SK-N-SH treated with all-trans-retinoic acid at 6 μM for 48 hours (cell line): Measurements from ENCODE around the gene KLHL15.

Source experiments
- ATAC-seq: fragments of 200-7000 bp; cut with Tn5 transposase; 3 replicates; pipeline ENCODE4 v1.9.1; 2020; ENCODE audit warnings: mild to moderate bottlenecking, moderate library complexity
- ARNTL ChIP-seq: fragments of 450-650 bp; formaldehyde crosslinking; IDR thresholded peaks from 2 replicates; pipeline ENCODE4 v1.5.0; 2020; ENCODE audit warnings: low read depth, mild to moderate bottlenecking, moderate library complexity, borderline replicate concordance
- BACH2 ChIP-seq: fragments of 250-450 bp; sonication (Bioruptor Pico); IDR thresholded peaks from 2 replicates; pipeline ENCODE4 v1.9.0; 2021; ENCODE audit warnings: mild to moderate bottlenecking, borderline replicate concordance
- CSDC2 ChIP-seq: fragments of 250-450 bp; sonication (Bioruptor Pico); IDR thresholded peaks from 2 replicates; pipeline ENCODE4 v1.5.0; 2020; ENCODE audit warnings: mild to moderate bottlenecking, moderate library complexity
- ESRRG ChIP-seq: fragments of 250-450 bp; sonication (Bioruptor Pico); IDR thresholded peaks from 2 replicates; pipeline ENCODE4 v1.6.1; 2021; ENCODE audit warnings: mild to moderate bottlenecking
- GLIS3 ChIP-seq: fragments of 250-450 bp; sonication (Bioruptor Pico); IDR thresholded peaks from 2 replicates; pipeline ENCODE4 v1.5.0; 2020; ENCODE audit warnings: mild to moderate bottlenecking, moderate library complexity
- ISL1 ChIP-seq: fragments of 250-450 bp; sonication (Bioruptor Pico); IDR thresholded peaks from 2 replicates; pipeline ENCODE4 v2.1.2; 2022; ENCODE audit warnings: mild to moderate bottlenecking, moderate library complexity
- OSR1 ChIP-seq: fragments of 250-450 bp; sonication (Bioruptor Pico); IDR thresholded peaks from 2 replicates; pipeline ENCODE4 v1.8.0; 2022; ENCODE audit warnings: moderate library complexity, mild to moderate bottlenecking, inconsistent platforms
- PPARA ChIP-seq: fragments of 250-450 bp; sonication (Bioruptor Pico); IDR thresholded peaks from 2 replicates; pipeline ENCODE4 v1.5.0; 2020; ENCODE audit warnings: mild to moderate bottlenecking, borderline replicate concordance
- RARB ChIP-seq: fragments of 250-450 bp; sonication (Bioruptor Pico); IDR thresholded peaks from 2 replicates; pipeline ENCODE4 v1.8.0; 2021; ENCODE audit warnings: mild to moderate bottlenecking, moderate library complexity
- SNAI2 ChIP-seq: fragments of 250-450 bp; sonication (Bioruptor Pico); IDR thresholded peaks from 2 replicates; pipeline ENCODE4 v1.5.0; 2020; ENCODE audit warnings: mild to moderate bottlenecking, moderate library complexity
- TCF4 ChIP-seq: fragments of 250-450 bp; sonication (Bioruptor Pico); IDR thresholded peaks from 2 replicates; pipeline ENCODE4 v1.8.0; 2021; ENCODE audit warnings: mild to moderate bottlenecking, moderate library complexity, borderline replicate concordance
- ZC3H10 ChIP-seq: fragments of 250-450 bp; sonication (Bioruptor Pico); IDR thresholded peaks from 2 replicates; pipeline ENCODE4 v1.5.1; 2021; ENCODE audit warnings: mild to moderate bottlenecking, moderate library complexity
- ZFP3 ChIP-seq: fragments of 250-450 bp; sonication (Bioruptor Pico); IDR thresholded peaks from 2 replicates; pipeline ENCODE4 v1.5.0; 2020; ENCODE audit warnings: mild to moderate bottlenecking, moderate library complexity
- ZFP30 ChIP-seq: fragments of 450-650 bp; formaldehyde crosslinking; IDR thresholded peaks from 2 replicates; pipeline ENCODE4 v1.5.0; 2022; ENCODE audit warnings: mild to moderate bottlenecking, moderate library complexity
- ZNF565 ChIP-seq: fragments of 450-650 bp; formaldehyde crosslinking; conservative IDR thresholded peaks from 2 replicates; pipeline ENCODE4 v1.5.0; 2020; ENCODE audit warnings: low read depth, mild to moderate bottlenecking, moderate library complexity
- ZNF8 ChIP-seq: fragments of 450-650 bp; formaldehyde crosslinking; IDR thresholded peaks from 2 replicates; pipeline ENCODE4 v1.5.0; 2020; ENCODE audit warnings: mild to moderate bottlenecking, moderate library complexity
- TF ChIP-seq, protein P1 (sequence below): fragments of 250-450 bp; sonication (Bioruptor Pico); IDR thresholded peaks from 2 replicates; pipeline ENCODE4 v1.5.1; 2020; ENCODE audit warnings: low read depth, mild to moderate bottlenecking, moderate library complexity
- TF ChIP-seq, protein P2 (sequence below): fragments of 250-450 bp; sonication (Bioruptor Pico); IDR thresholded peaks from 2 replicates; pipeline ENCODE4 v1.5.0; 2020; ENCODE audit warnings: mild to moderate bottlenecking, moderate library complexity
- TF ChIP-seq, protein P3 (sequence below): fragments of 250-450 bp; sonication (Bioruptor Pico); IDR thresholded peaks from 2 replicates; pipeline ENCODE4 v1.5.1; 2021; ENCODE audit warnings: mild to moderate bottlenecking, moderate library complexity
- TF ChIP-seq, protein P4 (sequence below): fragments of 250-450 bp; sonication (Bioruptor Pico); IDR thresholded peaks from 2 replicates; pipeline ENCODE4 v1.8.0; 2020; ENCODE audit warnings: mild to moderate bottlenecking, moderate library complexity, borderline replicate concordance

The KLHL15 gene, protein sequence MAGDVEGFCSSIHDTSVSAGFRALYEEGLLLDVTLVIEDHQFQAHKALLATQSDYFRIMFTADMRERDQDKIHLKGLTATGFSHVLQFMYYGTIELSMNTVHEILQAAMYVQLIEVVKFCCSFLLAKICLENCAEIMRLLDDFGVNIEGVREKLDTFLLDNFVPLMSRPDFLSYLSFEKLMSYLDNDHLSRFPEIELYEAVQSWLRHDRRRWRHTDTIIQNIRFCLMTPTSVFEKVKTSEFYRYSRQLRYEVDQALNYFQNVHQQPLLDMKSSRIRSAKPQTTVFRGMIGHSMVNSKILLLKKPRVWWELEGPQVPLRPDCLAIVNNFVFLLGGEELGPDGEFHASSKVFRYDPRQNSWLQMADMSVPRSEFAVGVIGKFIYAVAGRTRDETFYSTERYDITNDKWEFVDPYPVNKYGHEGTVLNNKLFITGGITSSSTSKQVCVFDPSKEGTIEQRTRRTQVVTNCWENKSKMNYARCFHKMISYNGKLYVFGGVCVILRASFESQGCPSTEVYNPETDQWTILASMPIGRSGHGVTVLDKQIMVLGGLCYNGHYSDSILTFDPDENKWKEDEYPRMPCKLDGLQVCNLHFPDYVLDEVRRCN

DNA sequence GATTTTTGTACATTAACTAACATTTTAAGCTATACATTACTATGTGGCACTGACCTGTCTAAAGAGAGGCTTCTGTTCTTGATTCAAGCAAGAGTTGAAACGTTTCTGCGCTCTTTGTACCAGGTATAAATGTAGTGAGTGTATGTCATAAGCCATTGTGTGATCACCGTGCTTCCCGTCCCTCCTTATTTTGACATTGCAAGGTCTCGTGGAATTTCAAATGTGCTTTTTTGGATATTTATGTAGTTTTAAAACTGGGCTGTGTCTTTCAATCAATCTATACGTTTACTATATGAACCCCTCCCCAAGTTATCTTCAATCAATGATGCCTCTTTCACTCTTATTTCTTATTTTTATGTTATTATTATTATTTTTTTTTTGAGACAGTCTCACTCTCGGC is at the start of gene KLHL15:
Gene KLHL15, minus strand, starts transcription at position 101 of the 400 bp plus-strand sequence. CDS start 20,493 bp downstream, outside the sequence.
- TF ChIP-seq, protein P1, sequence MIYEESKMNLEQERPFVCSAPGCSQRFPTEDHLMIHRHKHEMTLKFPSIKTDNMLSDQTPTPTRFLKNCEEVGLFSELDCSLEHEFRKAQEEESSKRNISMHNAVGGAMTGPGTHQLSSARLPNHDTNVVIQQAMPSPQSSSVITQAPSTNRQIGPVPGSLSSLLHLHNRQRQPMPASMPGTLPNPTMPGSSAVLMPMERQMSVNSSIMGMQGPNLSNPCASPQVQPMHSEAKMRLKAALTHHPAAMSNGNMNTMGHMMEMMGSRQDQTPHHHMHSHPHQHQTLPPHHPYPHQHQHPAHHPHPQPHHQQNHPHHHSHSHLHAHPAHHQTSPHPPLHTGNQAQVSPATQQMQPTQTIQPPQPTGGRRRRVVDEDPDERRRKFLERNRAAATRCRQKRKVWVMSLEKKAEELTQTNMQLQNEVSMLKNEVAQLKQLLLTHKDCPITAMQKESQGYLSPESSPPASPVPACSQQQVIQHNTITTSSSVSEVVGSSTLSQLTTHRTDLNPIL (CRISPR knock-in tag): no peak
- TF ChIP-seq OSR1 (CRISPR knock-in tag) (no peak), ZNF565 (CRISPR knock-in tag) (no peak), PPARA (CRISPR knock-in tag) (no peak), GLIS3 (CRISPR knock-in tag) (no peak), BACH2 (CRISPR knock-in tag) (no peak), ZFP3 (CRISPR knock-in tag) (no peak), ZC3H10 (CRISPR knock-in tag) (no peak), SNAI2 (no peak), RARB (CRISPR knock-in tag) (no peak), ISL1 (CRISPR knock-in tag) (no peak), ESRRG (no peak), CSDC2 (CRISPR knock-in tag) (no peak), ZNF8 (CRISPR knock-in tag) (no peak), ZFP30 (no peak)
- TF ChIP-seq, protein P2, sequence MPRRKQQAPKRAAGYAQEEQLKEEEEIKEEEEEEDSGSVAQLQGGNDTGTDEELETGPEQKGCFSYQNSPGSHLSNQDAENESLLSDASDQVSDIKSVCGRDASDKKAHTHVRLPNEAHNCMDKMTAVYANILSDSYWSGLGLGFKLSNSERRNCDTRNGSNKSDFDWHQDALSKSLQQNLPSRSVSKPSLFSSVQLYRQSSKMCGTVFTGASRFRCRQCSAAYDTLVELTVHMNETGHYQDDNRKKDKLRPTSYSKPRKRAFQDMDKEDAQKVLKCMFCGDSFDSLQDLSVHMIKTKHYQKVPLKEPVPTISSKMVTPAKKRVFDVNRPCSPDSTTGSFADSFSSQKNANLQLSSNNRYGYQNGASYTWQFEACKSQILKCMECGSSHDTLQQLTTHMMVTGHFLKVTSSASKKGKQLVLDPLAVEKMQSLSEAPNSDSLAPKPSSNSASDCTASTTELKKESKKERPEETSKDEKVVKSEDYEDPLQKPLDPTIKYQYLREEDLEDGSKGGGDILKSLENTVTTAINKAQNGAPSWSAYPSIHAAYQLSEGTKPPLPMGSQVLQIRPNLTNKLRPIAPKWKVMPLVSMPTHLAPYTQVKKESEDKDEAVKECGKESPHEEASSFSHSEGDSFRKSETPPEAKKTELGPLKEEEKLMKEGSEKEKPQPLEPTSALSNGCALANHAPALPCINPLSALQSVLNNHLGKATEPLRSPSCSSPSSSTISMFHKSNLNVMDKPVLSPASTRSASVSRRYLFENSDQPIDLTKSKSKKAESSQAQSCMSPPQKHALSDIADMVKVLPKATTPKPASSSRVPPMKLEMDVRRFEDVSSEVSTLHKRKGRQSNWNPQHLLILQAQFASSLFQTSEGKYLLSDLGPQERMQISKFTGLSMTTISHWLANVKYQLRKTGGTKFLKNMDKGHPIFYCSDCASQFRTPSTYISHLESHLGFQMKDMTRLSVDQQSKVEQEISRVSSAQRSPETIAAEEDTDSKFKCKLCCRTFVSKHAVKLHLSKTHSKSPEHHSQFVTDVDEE: no peak
- TF ChIP-seq, protein P3, sequence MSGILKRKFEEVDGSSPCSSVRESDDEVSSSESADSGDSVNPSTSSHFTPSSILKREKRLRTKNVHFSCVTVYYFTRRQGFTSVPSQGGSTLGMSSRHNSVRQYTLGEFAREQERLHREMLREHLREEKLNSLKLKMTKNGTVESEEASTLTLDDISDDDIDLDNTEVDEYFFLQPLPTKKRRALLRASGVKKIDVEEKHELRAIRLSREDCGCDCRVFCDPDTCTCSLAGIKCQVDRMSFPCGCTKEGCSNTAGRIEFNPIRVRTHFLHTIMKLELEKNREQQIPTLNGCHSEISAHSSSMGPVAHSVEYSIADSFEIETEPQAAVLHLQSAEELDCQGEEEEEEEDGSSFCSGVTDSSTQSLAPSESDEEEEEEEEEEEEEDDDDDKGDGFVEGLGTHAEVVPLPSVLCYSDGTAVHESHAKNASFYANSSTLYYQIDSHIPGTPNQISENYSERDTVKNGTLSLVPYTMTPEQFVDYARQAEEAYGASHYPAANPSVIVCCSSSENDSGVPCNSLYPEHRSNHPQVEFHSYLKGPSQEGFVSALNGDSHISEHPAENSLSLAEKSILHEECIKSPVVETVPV (CRISPR knock-in tag): no peak
- TF ChIP-seq, protein P4, sequence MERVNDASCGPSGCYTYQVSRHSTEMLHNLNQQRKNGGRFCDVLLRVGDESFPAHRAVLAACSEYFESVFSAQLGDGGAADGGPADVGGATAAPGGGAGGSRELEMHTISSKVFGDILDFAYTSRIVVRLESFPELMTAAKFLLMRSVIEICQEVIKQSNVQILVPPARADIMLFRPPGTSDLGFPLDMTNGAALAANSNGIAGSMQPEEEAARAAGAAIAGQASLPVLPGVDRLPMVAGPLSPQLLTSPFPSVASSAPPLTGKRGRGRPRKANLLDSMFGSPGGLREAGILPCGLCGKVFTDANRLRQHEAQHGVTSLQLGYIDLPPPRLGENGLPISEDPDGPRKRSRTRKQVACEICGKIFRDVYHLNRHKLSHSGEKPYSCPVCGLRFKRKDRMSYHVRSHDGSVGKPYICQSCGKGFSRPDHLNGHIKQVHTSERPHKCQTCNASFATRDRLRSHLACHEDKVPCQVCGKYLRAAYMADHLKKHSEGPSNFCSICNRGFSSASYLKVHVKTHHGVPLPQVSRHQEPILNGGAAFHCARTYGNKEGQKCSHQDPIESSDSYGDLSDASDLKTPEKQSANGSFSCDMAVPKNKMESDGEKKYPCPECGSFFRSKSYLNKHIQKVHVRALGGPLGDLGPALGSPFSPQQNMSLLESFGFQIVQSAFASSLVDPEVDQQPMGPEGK (CRISPR knock-in tag): no peak
- ATAC-seq: no peak

DNA sequence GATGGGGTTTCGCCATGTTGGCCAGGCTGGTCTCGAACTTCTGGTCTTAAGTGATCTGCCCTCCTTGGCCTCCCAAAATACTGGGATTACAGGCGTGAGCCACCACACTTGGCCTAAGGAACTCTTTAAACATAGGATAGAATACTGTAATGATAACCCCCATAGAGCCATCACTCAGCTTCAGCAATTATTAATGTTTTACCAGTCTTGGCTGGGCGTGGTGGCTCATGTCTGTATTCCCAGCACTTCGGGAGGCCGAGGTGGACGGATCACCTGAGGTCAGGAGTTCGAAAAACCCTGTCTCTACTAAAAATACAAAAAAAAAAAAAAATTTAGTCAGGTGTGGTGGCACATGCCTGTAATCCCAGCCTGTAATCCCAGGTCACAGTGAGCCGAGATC is 42.9 kb upstream of the KLHL15 start:
- no peak for TF ChIP-seq PPARA (CRISPR knock-in tag)
- ATAC-seq: no peak

DNA sequence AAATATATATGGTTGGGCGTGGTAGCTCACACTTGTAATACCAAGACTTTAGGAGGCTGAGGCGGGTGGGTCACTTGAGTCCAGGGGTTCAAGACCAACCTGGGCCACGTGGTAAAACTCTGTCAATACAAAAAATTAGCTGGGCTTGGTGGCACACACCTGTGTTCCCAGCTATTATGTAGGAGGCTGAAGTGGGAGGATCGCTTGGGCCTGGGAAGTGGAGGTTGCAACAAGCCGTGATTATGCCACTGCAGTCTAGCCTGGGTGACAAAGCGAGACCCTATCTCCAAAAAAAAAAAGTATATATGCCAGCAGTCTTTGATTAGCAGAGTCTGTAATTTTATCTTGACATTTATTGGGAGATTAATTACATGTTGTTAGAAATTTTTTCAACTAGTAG is 36.5 kb upstream of the KLHL15 start:
- no peak for ATAC-seq

More for the DNA sequence above, 36.5 kb upstream of the KLHL15 start:
- TF ChIP-seq, protein P2: no peak
- TF ChIP-seq ESRRG (no peak), RARB (CRISPR knock-in tag) (no peak), TCF4 (no peak), ZFP30 (no peak), GLIS3 (CRISPR knock-in tag) (no peak), OSR1 (CRISPR knock-in tag) (no peak), SNAI2 (no peak), BACH2 (CRISPR knock-in tag) (no peak), ARNTL (CRISPR knock-in tag) (no peak)
- TF ChIP-seq, protein P4 (CRISPR knock-in tag): no peak
- TF ChIP-seq, all 23 proteins: peak for 0
